ENCODE results near the gene ANKRD24.

DNA sequence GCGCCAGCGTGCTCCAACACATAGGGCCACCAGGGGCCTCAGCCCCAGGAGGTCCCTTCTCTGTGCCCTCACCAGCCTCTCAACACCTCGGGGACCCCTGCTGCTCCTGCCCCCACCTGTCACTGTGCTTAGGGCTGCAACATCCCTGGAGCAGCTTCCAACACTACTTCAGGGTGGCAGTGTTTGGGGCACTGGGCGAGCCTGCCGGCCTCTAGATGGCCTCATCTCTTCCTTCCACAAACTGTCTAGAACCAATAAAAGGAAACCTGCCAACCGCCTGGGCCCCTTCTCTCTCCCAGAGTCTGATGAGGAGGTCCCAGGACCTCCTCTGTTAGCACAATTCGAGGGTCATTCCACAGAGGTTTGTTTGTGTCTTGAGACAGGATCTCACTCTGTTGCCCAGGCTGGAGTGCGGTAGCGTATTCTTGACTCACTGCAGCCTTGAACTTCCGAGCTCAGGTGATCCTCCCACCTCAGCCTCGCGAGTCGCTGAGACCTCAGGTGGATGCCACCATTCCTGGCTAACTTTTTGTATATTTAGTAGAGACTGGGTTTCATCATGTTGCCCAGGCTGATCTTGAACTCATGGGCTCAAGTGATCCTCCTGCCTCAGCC, 86.4 kb downstream of the ANKRD24 start:
- TF ChIP-seq CTCF (conservative IDR thresholded peaks at IDR 0.05; ENCODE audit: low read length), result no peak
- no peak for TF ChIP-seq EZH2phosphoT487 (IDR thresholded peaks at IDR 0.05; ENCODE audit: borderline replicate concordance)
